ENCODE data around the gene OR4P4.

Gene OR4P4

DNA sequence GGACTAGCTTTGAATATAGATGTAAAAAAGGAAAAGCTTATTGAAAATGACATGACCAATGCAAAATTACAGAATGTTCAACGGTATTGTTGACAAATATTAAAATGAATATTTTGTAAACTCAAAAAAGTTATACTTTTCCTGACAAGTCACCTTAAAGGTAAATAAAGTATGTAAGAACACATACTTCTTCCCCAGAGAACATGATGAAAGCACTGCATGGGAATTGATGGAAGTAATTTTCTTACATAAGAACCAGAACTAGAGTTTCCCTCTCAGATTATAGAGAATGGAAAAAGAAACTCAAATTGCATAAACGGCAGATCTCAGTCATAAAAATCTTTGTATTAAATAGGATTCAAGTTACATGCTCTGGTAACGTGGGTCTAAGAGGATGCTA is at the start of gene OR4P4:
TSS of gene OR4P4 (plus strand) at position 301 of the 400 bp plus-strand sequence.
- no peak for DNase-seq

DNA sequence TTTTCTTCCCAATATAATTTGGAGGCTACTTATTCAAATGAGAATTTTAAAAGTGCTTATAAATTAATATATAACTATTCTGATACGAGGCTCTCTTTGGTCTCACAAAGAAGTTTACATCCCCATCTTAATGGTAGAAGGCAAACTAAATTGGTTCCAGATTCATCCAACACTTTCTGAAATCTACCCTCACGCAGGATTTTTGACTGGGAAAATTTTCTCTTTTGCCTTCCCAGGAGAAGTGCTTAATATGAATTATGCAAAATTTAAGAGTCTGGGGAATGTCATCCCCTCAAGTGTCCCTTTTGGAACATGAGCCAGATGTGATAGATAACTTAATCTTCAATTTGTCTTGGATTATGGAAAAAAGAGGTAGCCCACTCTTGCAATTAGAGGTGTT is 27.4 kb upstream of the OR4P4 start, which contains the start of gene OR4C11:
TSS of gene OR4C11 (minus strand) at position 101 of the 400 bp plus-strand sequence. CDS start 3,272 bp downstream, outside the sequence.
- no peak for DNase-seq

DNA sequence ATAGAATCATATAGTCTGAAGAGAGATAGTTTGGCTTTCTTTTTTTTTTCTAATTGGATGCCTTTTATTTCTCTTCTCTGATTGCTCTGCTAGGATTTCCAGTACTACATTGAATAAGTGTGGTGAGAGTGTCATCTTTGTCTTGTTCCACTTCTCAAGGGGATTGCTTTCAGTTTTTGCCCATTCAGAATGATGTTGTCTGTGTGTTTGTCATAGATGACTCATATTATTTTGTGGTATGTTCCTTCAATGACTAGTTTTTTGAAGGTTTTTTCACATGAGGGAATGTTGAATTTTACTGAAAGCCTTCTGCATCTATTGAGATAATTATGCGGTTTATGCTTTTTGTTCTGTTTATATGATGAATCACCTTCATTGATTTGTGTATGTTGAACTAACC is 10.4 kb upstream of the OR4P4 start:
- no peak for DNase-seq

DNA sequence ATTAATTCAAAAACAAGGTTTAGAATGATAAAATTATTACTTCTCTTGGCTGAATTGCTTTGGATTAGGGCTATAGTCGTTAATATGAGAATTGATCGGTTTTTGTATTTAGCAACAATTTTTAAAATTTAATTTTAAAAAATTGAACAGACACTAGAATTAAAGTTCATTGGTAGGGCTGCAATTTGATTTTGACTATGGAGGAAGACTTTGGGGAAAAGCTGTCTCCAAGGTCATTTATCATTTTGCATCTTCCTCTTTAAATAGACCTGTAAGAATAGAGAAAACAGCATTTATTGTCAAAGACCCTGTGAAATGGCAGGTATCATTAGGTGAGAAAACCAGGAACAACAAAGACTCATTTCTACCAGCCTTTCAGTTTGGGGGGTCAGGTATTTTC is 13.1 kb downstream of the OR4P4 start, which contains the start of gene OR4S2:
TSS of gene OR4S2 (plus strand) at position 301 of the 400 bp plus-strand sequence. CDS start 2,577 bp downstream, outside the sequence.
- DNase-seq, result no peak

DNA sequence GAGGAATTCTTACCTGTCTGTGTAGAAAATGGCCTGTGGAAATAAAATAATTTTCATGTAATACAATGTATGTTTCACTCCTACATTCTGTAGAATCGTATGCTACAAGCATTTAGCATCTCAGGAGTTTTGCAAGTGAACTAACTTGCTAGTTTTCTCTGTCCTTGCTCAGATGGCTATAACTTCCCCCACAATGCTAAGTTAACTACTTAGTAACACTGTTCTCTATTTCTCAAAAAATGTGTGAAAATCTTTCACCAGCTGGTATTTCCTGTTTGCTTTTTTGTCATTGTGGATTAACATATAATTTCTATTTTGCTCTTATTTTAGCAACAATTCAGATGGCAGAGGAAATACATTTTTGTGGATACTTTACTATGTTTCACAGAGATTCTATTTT is 17.6 kb downstream of the OR4P4 start:
- no peak for DNase-seq

DNA sequence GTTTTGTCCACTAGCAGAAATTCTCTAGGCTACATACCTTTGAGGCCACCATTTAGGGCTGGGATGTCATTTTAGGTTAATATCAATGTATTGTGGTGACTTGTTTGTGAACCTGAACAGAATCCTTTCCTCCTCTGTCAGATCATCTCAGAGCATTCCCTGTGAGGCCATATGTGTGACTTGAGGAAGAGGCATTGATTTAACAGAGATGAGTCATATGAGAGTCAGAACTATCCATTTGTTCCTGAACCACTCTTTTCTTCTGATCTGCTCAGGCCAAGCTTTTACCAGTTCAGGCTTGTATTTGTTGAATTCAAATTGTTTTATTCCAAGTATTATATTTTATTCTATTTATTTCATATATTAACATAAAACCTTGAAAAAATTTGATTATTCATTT is 20.2 kb downstream of the OR4P4 start:
- no peak for DNase-seq

DNA sequence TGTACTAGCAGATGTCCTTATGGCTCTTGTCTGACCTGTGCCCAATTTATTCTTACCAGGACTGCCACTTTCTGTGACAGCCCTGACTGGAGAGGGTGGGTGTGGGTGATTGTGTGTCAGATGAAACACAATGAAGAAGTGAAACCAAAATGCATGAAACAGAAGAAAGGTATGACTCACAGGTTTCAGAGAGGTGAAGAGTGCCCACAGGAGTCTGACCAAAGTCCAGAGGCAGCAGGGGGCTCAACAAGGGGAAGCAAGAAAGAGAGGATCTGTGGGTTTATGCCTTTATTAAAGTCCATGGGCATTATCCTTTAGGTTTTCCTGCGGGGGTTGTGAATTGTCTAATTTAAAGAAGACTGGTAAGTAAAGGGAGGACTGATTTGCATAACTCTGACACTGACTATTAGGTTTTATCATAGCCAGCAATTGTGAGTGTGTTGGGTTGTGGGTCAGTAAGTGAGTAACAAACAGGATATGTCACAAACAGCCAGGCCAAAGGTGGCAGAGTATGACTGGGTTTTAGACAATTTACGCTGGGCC is 23.2 kb downstream of the OR4P4 start:
- no peak for DNase-seq

DNA sequence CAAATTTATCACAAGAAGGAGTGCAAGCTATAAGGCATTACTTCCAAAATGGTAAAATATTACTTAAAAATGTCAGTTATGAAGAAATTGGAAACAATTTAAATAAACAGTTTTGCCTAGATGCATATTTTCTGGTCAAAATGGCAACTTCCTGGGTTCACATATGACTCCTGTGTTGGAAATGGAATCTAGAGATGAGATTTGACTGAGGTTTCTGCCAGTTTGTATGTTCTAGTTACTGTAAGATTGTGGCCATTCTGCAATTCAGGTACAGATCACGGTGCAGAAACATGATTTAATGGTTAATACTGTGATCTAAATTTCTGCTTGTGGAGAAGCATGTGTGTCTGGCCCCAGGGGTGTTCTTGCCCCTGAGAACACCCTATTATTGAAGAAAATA is 23.7 kb downstream of the OR4P4 start:
- DNase-seq, result no peak

DNA sequence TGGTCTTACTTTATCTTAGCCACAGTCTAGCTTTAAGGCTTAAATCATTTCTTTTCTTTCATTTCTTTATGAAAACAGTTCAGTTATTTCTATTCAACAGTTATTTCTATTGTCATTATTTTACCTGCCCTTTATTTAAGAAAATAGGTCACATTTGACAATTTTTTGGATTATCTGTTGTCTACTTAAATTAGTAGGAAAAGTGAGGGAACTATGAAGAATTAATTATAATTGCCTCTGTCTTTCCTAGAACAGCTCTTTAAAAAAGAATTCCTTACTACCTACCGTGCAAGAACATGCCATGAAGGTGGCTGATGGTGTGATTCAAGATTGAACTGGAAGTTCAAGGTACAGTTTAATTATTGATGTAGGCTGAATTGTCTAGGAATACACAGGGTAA is 27.0 kb downstream of the OR4P4 start, which contains the start of gene OR4C6:
TSS of gene OR4C6 (plus strand) at position 301 of the 400 bp plus-strand sequence. CDS start 2,966 bp downstream, outside the sequence.
- no peak for DNase-seq

DNA sequence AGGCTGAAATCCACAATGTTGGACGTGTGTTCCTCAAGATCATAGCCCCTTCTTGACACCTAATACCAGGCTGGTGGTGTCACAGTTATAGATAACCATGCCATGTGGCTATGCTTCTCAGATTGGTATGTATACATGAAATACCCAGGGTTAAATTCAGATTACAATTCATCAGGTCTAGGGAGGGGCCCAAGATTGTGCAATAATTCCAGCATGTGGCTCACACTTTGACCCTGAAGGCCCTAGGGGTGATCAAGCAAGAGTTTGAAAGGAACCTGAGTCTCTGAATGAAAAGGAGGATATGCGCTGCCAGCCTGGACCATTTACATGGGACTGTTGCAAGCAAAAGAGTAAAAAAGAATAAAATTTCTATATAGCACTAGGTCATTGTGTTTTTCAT is 34.5 kb downstream of the OR4P4 start:
- DNase-seq, result no peak

DNA sequence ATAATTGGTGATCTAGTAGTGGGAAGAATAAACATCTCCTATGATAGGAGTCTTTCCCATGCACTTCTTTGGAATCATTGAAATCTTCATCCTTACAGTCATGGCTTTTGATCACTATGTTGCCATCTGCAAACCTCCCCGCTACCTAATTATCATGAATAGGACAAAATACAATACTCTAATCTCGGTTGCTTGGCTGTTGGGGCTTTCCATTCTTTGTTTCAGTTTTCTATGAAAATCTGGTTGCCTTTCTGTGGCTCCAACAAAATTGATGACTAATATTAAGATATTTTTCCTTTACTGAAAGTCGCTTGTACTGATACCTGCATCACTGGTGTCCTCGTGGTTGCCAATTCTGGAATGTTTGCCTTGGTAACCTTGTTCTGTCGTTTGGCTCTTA is 38.9 kb downstream of the OR4P4 start:
- DNase-seq, result no peak
